LHCN-M2 (cell line): Measurements from ENCODE around the gene CCDC185. TPM values are rescaled to one million over a fixed set of nuclear protein-coding genes. Genes with fewer than 3 reads are reported as not detected.

Experiments
- DNase-seq: peaks from one replicate; pipeline ENCODE4 v3.0.0-alpha.2; 2012; ENCODE audit warnings: low read depth
- polyA plus RNA-seq: library from polyadenylated mRNA; unstranded; fragments of >200 nt; gene quantifications from one replicate; pipeline ENCODE4 v1.2.1, GENCODE V29; 2012; ENCODE audit warnings: missing spikeins
- total RNA-seq: library from RNA; depleted of rRNA; stranded (reverse); fragments of >200 nt; gene quantifications from 2 replicates; pipeline ENCODE4 v1.2.3, GENCODE V29; 2014; rRNA removed

CCDC185 gene
- not detected in 2 replicates for total RNA-seq
- polyA plus RNA-seq, result not detected

- DNase-seq, result no peak
Observed at GRCh38 chr1:223393275-223394214, at the start of gene CCDC185. CCDC185 (plus strand) TSS chr1:223393415; CDS start chr1:223393476, 61 bp downstream.

- no peak for DNase-seq
Observed at GRCh38 chr1:223343692-223344091, 49.5 kb upstream of the CCDC185 start.

- no peak for DNase-seq
Observed at GRCh38 chr1:223344491-223344890, 48.7 kb upstream of the CCDC185 start.

GRCh38 chr1:223345720-223346119 lies 47.5 kb upstream of the CCDC185 start:
- DNase-seq, result no peak

GRCh38 chr1:223346311-223346710 lies 46.9 kb upstream of the CCDC185 start:
- no peak for DNase-seq

GRCh38 chr1:223347583-223347982 lies 45.6 kb upstream of the CCDC185 start:
- no peak for DNase-seq

- no peak for DNase-seq
Observed at GRCh38 chr1:223348439-223348838, 44.8 kb upstream of the CCDC185 start.

GRCh38 chr1:223349241-223349640 lies 44.0 kb upstream of the CCDC185 start:
- DNase-seq, result no peak

GRCh38 chr1:223350361-223350908 lies 42.8 kb upstream of the CCDC185 start:
- DNase-seq, result no peak

- DNase-seq, result no peak
Observed at GRCh38 chr1:223352944-223353343, 40.3 kb upstream of the CCDC185 start.

- no peak for DNase-seq
Observed at GRCh38 chr1:223353939-223354338, 39.3 kb upstream of the CCDC185 start.

- no peak for DNase-seq
Observed at GRCh38 chr1:223355699-223356098, 37.5 kb upstream of the CCDC185 start.

GRCh38 chr1:223358826-223359225 lies 34.4 kb upstream of the CCDC185 start:
- no peak for DNase-seq

- peak; percentile 69 for DNase-seq
Observed at GRCh38 chr1:223363057-223363855, 30.0 kb upstream of the CCDC185 start.

- no peak for DNase-seq
Observed at GRCh38 chr1:223363856-223364684, 29.1 kb upstream of the CCDC185 start, which contains the start of gene SUSD4. SUSD4 (minus strand) TSS chr1:223364176; CDS start chr1:223363425, 751 bp downstream.

- no peak for DNase-seq
Observed at GRCh38 chr1:223364685-223365382, 28.4 kb upstream of the CCDC185 start.

- no peak for DNase-seq
Observed at GRCh38 chr1:223374064-223374610, 19.1 kb upstream of the CCDC185 start.

- no peak for DNase-seq
Observed at GRCh38 chr1:223378754-223379153, 14.5 kb upstream of the CCDC185 start.

GRCh38 chr1:223386013-223386412 lies 7.2 kb upstream of the CCDC185 start:
- DNase-seq, result no peak

GRCh38 chr1:223390618-223391017 lies 2.6 kb upstream of the CCDC185 start:
- DNase-seq, result no peak
